ENCODE data around the gene MYO10.

MYO10 gene

DNA sequence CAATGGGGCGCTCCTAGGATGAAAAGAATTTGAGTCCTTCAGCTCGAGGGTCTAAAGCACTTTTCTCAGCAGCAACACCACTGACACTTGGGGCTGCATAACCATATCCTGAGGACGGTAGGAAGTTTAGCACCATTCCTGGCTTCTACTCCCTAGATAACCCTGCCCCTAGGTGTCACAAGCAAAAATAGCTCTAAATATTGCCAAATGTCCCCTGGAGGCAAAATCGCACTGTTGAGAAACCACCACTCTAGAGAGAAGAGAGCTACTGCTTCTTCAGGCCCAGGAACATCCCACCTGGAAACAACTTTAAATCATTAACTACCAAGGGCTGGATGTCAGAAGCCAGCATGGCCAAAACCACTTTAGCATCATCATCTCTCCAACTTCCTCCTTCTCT is 29.8 kb downstream of the MYO10 start:
- DNase-seq (ENCODE audit: low spot score): no peak
- TF ChIP-seq, protein P1, sequence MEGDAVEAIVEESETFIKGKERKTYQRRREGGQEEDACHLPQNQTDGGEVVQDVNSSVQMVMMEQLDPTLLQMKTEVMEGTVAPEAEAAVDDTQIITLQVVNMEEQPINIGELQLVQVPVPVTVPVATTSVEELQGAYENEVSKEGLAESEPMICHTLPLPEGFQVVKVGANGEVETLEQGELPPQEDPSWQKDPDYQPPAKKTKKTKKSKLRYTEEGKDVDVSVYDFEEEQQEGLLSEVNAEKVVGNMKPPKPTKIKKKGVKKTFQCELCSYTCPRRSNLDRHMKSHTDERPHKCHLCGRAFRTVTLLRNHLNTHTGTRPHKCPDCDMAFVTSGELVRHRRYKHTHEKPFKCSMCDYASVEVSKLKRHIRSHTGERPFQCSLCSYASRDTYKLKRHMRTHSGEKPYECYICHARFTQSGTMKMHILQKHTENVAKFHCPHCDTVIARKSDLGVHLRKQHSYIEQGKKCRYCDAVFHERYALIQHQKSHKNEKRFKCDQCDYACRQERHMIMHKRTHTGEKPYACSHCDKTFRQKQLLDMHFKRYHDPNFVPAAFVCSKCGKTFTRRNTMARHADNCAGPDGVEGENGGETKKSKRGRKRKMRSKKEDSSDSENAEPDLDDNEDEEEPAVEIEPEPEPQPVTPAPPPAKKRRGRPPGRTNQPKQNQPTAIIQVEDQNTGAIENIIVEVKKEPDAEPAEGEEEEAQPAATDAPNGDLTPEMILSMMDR (IDR thresholded peaks at IDR 0.05; ENCODE audit: extremely low read depth, missing control alignments): no peak

- TF ChIP-seq, protein P1 (IDR thresholded peaks at IDR 0.05; ENCODE audit: extremely low read depth, missing control alignments): no peak
- DNase-seq (ENCODE audit: low spot score): no peak
Observed at GRCh38 chr5:16903480-16904300, 32.4 kb downstream of the MYO10 start.

DNA sequence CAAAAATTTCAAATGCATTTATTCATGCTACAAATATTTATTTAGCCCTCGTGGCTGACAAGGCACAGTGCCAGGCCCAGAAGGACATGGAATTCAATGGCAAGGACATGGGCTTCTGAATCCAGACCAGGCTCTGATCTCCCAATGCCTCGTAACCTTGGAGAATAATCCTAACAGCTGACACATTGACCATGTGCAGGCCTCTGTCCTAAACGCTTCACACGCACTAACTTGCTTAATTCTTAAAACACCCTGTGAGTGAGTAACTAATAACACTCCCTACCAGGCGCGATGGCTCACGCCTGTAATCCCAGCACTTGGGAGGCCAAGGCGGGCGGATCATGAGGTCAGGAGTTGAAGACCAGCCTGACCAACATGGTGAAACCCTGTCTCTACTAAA is 33.2 kb downstream of the MYO10 start:
- TF ChIP-seq, protein P1 (IDR thresholded peaks at IDR 0.05; ENCODE audit: extremely low read depth, missing control alignments): no peak
- DNase-seq (ENCODE audit: low spot score): no peak

- TF ChIP-seq, protein P1 (IDR thresholded peaks at IDR 0.05; ENCODE audit: extremely low read depth, missing control alignments): no peak
- DNase-seq (ENCODE audit: low spot score): no peak
Observed at GRCh38 chr5:16901021-16901644, 35.0 kb downstream of the MYO10 start.

- no peak for DNase-seq (ENCODE audit: low spot score)
- TF ChIP-seq, protein P1 (IDR thresholded peaks at IDR 0.05; ENCODE audit: extremely low read depth, missing control alignments): no peak
Observed at GRCh38 chr5:16899171-16899570, 36.9 kb downstream of the MYO10 start.

DNA sequence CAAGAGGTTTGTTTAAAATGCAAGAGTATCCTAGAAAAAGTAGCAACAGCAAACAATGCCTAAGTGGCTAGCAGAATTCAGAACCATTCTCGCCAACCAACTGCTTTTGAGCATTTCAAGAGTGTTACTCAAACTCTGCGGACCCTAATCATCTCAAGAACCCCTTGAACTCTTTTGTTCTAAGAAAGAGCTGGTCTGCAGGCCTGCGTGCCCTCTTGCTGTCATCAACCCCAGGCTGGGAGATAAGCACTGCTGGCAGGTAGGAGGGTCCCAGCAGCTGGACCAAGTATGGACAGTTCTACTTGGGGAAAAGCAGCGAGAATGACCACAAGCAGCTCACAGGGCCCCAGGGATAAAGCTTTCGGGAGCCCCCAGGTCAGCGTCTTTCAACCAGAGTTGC is 38.3 kb downstream of the MYO10 start:
- TF ChIP-seq, protein P1 (IDR thresholded peaks at IDR 0.05; ENCODE audit: extremely low read depth, missing control alignments): no peak
- no peak for DNase-seq (ENCODE audit: low spot score)

GRCh38 chr5:16897284-16897704 is 38.8 kb downstream of the MYO10 start:
- TF ChIP-seq, protein P1 (IDR thresholded peaks at IDR 0.05; ENCODE audit: extremely low read depth, missing control alignments): no peak
- DNase-seq (ENCODE audit: low spot score): no peak
